NB4 (cell line): ENCODE data around the gene PHLDA3.

Source experiments
- DNase-seq: peaks from one replicate; pipeline ENCODE4 v3.0.0; 2010; ENCODE audit warnings: low read depth
- H3K4me3 ChIP-seq: one replicate; pipeline ENCODE4 v1.5.1; 2011; ENCODE audit warnings: mild to moderate bottlenecking, low read depth, low read length, moderate library complexity
- MYC ChIP-seq: IDR thresholded peaks from 2 replicates; pipeline ENCODE4 v1.6.1; 2011; ENCODE audit warnings: low read depth, low read length
- POLR2A ChIP-seq: IDR thresholded peaks from 2 replicates; pipeline ENCODE4 v1.6.1; 2011; ENCODE audit warnings: mild to moderate bottlenecking; ENCODE audit not compliant: insufficient read length; ENCODE audit errors: extremely low read depth
- TF ChIP-seq, protein P1 (sequence below): IDR thresholded peaks from one replicate; pipeline ENCODE4 v1.5.1; 2012; ENCODE audit warnings: low read depth, low read length
- TF ChIP-seq, protein P2 (sequence below): IDR thresholded peaks from 2 replicates; pipeline ENCODE4 v1.6.1; 2011; ENCODE audit warnings: low read depth, low read length

PHLDA3 gene

DNA sequence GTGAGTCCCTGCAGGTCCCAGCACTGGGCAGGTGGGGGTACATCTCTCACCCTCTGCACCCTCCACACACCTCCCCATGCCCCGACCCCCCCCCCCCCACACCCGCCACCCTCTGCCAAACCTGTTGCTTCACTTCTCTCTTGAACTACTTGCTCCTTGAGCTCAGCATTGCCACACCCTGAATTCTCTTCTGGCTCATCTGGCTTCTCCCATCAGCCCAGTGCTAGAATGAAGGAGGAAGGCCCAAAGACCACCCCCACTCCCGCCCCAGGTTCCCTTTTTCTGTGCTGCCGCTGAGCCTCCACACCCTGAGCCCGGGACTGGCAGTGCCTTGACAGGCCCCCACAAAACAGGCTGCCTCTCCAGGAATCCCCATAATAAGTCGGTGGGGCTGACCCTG, 41.0 kb downstream of the PHLDA3 start:
- no peak for TF ChIP-seq POLR2A
- TF ChIP-seq, protein P1, sequence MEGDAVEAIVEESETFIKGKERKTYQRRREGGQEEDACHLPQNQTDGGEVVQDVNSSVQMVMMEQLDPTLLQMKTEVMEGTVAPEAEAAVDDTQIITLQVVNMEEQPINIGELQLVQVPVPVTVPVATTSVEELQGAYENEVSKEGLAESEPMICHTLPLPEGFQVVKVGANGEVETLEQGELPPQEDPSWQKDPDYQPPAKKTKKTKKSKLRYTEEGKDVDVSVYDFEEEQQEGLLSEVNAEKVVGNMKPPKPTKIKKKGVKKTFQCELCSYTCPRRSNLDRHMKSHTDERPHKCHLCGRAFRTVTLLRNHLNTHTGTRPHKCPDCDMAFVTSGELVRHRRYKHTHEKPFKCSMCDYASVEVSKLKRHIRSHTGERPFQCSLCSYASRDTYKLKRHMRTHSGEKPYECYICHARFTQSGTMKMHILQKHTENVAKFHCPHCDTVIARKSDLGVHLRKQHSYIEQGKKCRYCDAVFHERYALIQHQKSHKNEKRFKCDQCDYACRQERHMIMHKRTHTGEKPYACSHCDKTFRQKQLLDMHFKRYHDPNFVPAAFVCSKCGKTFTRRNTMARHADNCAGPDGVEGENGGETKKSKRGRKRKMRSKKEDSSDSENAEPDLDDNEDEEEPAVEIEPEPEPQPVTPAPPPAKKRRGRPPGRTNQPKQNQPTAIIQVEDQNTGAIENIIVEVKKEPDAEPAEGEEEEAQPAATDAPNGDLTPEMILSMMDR, result no peak
- no peak for TF ChIP-seq MYC
- TF ChIP-seq, protein P2, sequence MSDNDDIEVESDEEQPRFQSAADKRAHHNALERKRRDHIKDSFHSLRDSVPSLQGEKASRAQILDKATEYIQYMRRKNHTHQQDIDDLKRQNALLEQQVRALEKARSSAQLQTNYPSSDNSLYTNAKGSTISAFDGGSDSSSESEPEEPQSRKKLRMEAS, result no peak
- no peak overlapping the region for H3K4me3 ChIP-seq
- DNase-seq, result no peak

DNA sequence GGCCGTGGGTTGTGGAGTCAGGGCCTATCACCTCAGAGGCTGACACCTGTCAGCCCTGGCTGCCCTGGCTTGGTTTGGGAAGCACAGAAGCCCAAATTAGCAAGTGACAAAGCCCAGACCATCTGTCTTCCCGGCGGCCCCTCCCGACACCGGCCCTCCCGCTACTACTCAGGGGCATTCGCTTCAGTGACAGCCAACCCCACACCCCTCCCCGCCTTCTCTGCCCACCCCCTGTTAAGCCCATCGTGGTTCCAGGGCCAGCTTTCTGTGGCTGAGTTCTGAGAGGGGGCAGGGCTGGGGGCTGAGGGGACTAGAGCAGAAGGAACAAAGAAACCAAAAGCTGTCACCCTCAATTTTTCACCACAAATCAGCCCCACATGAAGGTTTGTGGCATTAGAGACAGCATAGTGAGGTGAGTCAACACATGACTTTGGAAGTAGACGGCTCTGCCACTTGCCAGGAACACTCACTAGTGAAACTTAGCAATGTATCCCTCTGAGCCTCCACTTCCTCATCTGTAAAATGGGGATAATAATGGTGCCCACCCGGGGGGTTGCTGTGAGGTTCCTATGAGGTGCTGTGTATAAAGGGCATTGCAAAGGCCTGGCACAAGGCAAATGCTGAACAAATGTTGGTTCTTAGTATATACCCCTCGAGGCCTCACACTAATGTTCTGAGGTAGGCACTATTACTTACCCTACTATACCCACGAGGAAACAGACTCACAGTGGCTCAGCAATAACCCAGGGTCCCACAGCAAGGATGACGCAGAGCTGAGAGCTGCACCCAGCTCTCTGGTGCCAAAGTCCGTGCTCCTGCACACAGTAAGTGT, 42.3 kb downstream of the PHLDA3 start:
- H3K4me3 ChIP-seq, result no peak overlapping the region
- TF ChIP-seq, protein P2, result no peak
- TF ChIP-seq POLR2A (no peak), MYC (no peak)
- TF ChIP-seq, protein P1, result no peak
- no peak for DNase-seq

DNA sequence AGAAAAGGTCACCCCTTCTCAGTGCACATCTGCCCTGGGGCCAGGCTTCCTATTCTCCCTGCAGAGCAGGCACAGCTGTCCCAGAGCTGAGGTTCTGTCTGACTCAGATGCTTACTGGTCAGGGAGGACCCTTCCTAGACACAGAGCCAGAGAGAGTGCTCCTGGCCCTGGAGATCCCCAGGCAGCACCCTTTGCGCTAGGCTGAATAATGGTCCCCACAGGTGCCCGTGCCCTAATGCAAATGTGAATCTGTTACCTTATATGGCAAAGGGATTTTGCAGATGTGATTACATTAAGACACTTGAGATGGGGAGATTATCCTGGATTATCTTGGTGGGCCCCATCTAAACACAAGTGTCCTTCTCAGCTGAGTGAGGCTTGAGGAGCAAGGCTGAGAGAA, 44.8 kb downstream of the PHLDA3 start:
- DNase-seq, result no peak
- TF ChIP-seq POLR2A (no peak), MYC (no peak)
- TF ChIP-seq, protein P2, result no peak
- TF ChIP-seq, protein P1, result no peak
- H3K4me3 ChIP-seq, result no peak overlapping the region

DNA sequence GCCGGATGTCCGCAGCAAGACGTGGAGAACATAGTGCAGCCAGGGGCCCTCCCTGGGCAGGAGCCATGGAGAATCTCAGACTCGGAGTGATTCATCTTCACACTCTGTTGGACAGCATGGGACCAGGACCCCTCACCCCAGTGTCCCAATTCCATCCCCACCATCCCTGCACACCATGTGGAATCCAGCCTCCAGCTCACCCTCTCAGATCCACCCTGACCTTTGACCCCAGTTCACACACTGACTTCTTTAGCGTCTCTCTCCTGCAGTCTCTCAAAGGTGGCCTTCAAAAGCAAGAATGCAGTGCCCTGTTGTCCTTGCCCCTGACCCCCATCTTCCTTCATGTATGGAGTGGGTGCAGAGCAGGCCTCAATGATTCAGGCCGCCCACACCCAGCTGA, 45.3 kb downstream of the PHLDA3 start:
- H3K4me3 ChIP-seq, result no peak overlapping the region
- no peak for DNase-seq
- TF ChIP-seq, protein P1, result no peak
- TF ChIP-seq MYC, result no peak
- TF ChIP-seq, protein P2, result no peak
- TF ChIP-seq POLR2A, result no peak

DNA sequence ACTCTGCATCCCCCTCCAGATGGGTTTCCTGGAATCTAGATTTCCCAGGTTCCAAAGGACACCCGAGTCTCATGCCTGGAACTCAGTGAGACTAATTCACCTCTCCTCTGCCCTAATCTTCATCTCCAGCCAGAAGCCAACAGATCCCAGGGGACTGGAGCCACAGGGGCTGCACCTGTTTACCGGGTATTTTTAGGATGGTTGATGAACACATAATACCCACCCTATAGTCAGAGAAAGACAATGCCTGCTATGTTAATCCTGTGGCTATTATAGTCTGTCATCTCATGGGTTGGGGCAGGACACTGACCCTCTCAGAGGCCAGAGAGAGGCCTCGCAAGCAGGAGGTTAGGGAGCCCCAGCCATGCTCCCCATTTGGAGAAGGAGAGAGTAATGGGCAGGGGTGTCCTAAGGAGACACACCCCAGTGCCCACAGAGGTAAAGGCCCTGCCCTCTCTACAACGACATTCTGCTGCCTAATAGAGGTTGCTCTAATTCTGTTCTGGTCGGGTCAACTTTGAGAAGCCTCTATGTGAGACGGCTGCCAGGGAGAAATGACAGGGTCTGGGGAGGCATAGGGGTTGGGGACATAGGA, 46.5 kb downstream of the PHLDA3 start:
- no peak overlapping the region for H3K4me3 ChIP-seq
- TF ChIP-seq, protein P2, result no peak
- TF ChIP-seq POLR2A, result no peak
- TF ChIP-seq, protein P1, result no peak
- no peak for TF ChIP-seq MYC
- DNase-seq, result no peak
